HepG2 (cell line): Measurements from ENCODE around the gene SYT8. TPM values are rescaled to one million over a fixed set of nuclear protein-coding genes. Genes with fewer than 3 reads are reported as not detected.

Experiments
- BCL6 ChIP-seq: IDR thresholded peaks from 2 replicates; pipeline ENCODE4 v1.6.1; 2016; ENCODE audit warnings: missing genetic modification reagents, missing compliant biosample characterization
- EEA1 ChIP-seq: sonication (generic); formaldehyde crosslinking; IDR thresholded peaks from 2 replicates; pipeline ENCODE4 v1.5.1; 2020; ENCODE audit warnings: mild to moderate bottlenecking, missing genetic modification reagents, borderline replicate concordance
- ESRRA ChIP-seq: sonication (generic); formaldehyde crosslinking; IDR thresholded peaks from 2 replicates; pipeline ENCODE4 v1.5.1; 2020; ENCODE audit warnings: mild to moderate bottlenecking, low read depth, missing genetic modification reagents
- IKZF4 ChIP-seq: sonication (generic); formaldehyde crosslinking; IDR thresholded peaks from 2 replicates; pipeline ENCODE4 v1.5.1; 2020; ENCODE audit warnings: borderline replicate concordance, mild to moderate bottlenecking, low read depth, missing genetic modification reagents; ENCODE audit errors: not compliant biosample characterization
- SMAD1 ChIP-seq: sonication (generic); formaldehyde crosslinking; IDR thresholded peaks from 2 replicates; pipeline ENCODE4 v1.4.0; 2020; ENCODE audit warnings: missing genetic modification reagents, low read depth, mild to moderate bottlenecking, borderline replicate concordance
- SNAPC2 ChIP-seq: sonication (generic); formaldehyde crosslinking; IDR thresholded peaks from 2 replicates; pipeline ENCODE4 v1.8.1; 2022; ENCODE audit warnings: mild to moderate bottlenecking, missing genetic modification reagents
- ZFYVE20 ChIP-seq: sonication (generic); formaldehyde crosslinking; IDR thresholded peaks from 2 replicates; pipeline ENCODE4 v1.8.0; 2023; ENCODE audit warnings: low read depth, mild to moderate bottlenecking, moderate library complexity, missing genetic modification reagents, borderline replicate concordance
- ZNF24 ChIP-seq: fragments of 450-650 bp; IDR thresholded peaks from 2 replicates; pipeline ENCODE4 v1.6.1; 2017; ENCODE audit warnings: antibody characterized with exemption, mild to moderate bottlenecking
- ZNF263 ChIP-seq: sonication (generic); formaldehyde crosslinking; IDR thresholded peaks from 2 replicates; pipeline ENCODE4 v1.4.0; 2020; ENCODE audit warnings: missing genetic modification reagents
- ZNF33A ChIP-seq: sonication (generic); formaldehyde crosslinking; IDR thresholded peaks from 2 replicates; pipeline ENCODE4 v1.5.1; 2020; ENCODE audit warnings: missing genetic modification reagents, mild to moderate bottlenecking, moderate library complexity, borderline replicate concordance
- ZNF7 ChIP-seq: IDR thresholded peaks from 2 replicates; pipeline ENCODE4 v1.6.1; 2016; ENCODE audit warnings: missing biosample characterization, missing genetic modification reagents
- ZNF747 ChIP-seq: sonication (generic); formaldehyde crosslinking; IDR thresholded peaks from 2 replicates; pipeline ENCODE4 v1.8.1; 2023; ENCODE audit warnings: missing genetic modification reagents, mild to moderate bottlenecking, borderline replicate concordance
- ZNF792 ChIP-seq: IDR thresholded peaks from 2 replicates; pipeline ENCODE4 v1.6.1; 2016
- polyA plus RNA-seq, 8 experiments: library from polyadenylated mRNA; depleted of rRNA in 3 of 8; stranded (reverse) in 7 of 8; unstranded in 1 of 8; fragments of >200 nt; fragmentation: Illumina TruSeq in 4 of 8; extraction: Trizol in 4 of 8; gene quantifications; 2 replicates each; pipeline versions ENCODE4 v1.2.1 to v1.2.3, GENCODE V29; 2011 to 2016; ENCODE audit warnings: low read depth in 4 of 8, missing spikeins in 1 of 8, mixed read lengths in 1 of 8; ENCODE audit not compliant: insufficient read depth in 1 of 8
- total RNA-seq, 5 experiments: library from RNA; depleted of rRNA; stranded (reverse); fragments of >200 nt; fragmentation: Illumina TruSeq; extraction: Trizol; gene quantifications; 2 replicates each; pipeline ENCODE4 v1.2.3, GENCODE V29; 2016; ENCODE audit warnings: low read depth in 1 of 5
- TF ChIP-seq, protein P1 (sequence below): sonication (generic); formaldehyde crosslinking; IDR thresholded peaks from 2 replicates; pipeline ENCODE4 v1.4.0; 2020; ENCODE audit warnings: missing genetic modification reagents, low read depth, mild to moderate bottlenecking, borderline replicate concordance
- TF ChIP-seq, protein P2 (sequence below): sonication (generic); formaldehyde crosslinking; IDR thresholded peaks from 2 replicates; pipeline ENCODE4 v1.5.0; 2020; ENCODE audit warnings: mild to moderate bottlenecking, missing genetic modification reagents, borderline replicate concordance
- TF ChIP-seq, protein P3 (sequence below): sonication (generic); formaldehyde crosslinking; IDR thresholded peaks from 2 replicates; pipeline ENCODE4 v1.4.0; 2020; ENCODE audit warnings: missing genetic modification reagents
- TF ChIP-seq, protein P4 (sequence below): sonication (generic); formaldehyde crosslinking; IDR thresholded peaks from 2 replicates; pipeline ENCODE4 v1.8.0; 2022; ENCODE audit warnings: missing genetic modification reagents, mild to moderate bottlenecking, moderate library complexity, borderline replicate concordance
- TF ChIP-seq, protein P5 (sequence below): sonication (generic); formaldehyde crosslinking; IDR thresholded peaks from 2 replicates; pipeline ENCODE4 v1.8.1; 2023; ENCODE audit warnings: mild to moderate bottlenecking, missing genetic modification reagents

Gene SYT8
- total and polyA plus RNA-seq, 2 of the 13 experiments (the other 11 are each of a cell fraction or from before 2014, with no cell fraction given): 0.60 to 2.3 TPM

DNA sequence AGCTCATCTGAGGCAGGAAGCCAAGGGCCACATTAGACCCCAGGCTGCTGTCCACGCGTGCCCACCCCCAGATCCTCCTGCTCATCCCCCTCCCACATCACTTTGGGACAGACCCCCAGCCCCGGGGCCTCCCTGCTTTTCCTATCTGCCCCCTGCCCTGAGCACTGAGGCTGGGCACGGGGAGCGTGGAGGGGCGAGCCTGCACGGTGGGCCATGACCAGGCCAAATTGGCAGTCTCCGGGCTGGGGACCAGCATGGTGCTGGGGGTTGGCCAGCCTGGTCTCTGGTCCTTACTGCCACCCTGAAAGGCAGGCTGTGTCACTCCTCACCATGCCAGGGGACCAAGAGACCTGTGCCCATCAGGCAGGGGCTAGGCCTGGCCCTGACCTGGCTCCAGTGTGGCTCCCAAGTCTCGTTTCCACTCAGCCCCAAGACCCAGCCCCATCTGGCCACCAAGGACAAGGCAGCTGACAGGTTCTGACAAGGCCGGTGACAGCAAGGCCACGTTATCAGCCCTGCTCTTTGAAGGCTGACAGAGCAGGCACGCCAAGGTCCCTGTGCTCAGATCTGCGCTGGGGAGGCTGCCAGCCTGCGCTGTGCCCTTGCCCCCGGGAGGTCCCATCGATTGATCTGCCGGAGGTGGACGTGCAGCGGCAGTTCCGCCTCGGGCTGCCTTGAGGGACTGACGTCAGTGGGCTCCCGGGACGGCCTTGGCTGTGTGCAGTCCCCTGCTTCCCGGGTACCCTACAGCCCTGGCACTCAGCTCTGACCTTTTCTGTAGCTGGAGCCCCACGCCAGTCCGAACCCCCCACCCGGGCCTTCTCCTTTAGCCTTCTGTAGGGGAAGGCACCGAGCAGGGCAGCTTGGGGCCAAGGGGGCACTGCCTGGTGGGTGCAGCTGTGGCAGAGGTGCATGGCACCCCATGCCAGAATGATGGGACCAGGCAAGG is 7.6 kb downstream of the SYT8 start (continued):
- TF ChIP-seq, protein P1, sequence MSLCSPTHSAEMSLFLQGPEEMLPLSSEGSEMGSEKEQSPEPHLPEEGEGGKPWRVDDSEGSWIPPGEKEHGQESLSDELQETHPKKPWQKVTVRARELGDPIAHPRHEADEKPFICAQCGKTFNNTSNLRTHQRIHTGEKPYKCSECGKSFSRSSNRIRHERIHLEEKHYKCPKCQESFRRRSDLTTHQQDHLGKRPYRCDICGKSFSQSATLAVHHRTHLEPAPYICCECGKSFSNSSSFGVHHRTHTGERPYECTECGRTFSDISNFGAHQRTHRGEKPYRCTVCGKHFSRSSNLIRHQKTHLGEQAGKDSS (CRISPR knock-in tag): peak; percentile 43; the same call in 1 of the 2 replicates
- 0 out of 2 replicates have a peak, but pooled peaks have one; percentile 43 for TF ChIP-seq SNAPC2 (CRISPR knock-in tag)
- TF ChIP-seq ZNF24: no peak
- peak; percentile 72 for TF ChIP-seq ZNF263
- peak; percentile 52; the same call in 1 of the 2 replicates for TF ChIP-seq EEA1 (CRISPR knock-in tag)
- peak; percentile 93 for TF ChIP-seq ZNF33A (CRISPR knock-in tag)
- TF ChIP-seq ZNF747 (CRISPR knock-in tag): peak; percentile 95; the same call in 1 of the 2 replicates
- TF ChIP-seq ZFYVE20 (CRISPR knock-in tag): no peak
- TF ChIP-seq, protein P2, sequence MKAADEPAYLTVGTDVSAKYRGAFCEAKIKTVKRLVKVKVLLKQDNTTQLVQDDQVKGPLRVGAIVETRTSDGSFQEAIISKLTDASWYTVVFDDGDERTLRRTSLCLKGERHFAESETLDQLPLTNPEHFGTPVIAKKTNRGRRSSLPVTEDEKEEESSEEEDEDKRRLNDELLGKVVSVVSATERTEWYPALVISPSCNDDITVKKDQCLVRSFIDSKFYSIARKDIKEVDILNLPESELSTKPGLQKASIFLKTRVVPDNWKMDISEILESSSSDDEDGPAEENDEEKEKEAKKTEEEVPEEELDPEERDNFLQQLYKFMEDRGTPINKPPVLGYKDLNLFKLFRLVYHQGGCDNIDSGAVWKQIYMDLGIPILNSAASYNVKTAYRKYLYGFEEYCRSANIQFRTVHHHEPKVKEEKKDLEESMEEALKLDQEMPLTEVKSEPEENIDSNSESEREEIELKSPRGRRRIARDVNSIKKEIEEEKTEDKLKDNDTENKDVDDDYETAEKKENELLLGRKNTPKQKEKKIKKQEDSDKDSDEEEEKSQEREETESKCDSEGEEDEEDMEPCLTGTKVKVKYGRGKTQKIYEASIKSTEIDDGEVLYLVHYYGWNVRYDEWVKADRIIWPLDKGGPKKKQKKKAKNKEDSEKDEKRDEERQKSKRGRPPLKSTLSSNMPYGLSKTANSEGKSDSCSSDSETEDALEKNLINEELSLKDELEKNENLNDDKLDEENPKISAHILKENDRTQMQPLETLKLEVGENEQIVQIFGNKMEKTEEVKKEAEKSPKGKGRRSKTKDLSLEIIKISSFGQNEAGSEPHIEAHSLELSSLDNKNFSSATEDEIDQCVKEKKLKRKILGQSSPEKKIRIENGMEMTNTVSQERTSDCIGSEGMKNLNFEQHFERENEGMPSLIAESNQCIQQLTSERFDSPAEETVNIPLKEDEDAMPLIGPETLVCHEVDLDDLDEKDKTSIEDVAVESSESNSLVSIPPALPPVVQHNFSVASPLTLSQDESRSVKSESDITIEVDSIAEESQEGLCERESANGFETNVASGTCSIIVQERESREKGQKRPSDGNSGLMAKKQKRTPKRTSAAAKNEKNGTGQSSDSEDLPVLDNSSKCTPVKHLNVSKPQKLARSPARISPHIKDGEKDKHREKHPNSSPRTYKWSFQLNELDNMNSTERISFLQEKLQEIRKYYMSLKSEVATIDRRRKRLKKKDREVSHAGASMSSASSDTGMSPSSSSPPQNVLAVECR (CRISPR knock-in tag): peak; percentile 70
- peak; percentile 80; the same call in 1 of the 2 replicates for TF ChIP-seq SMAD1 (CRISPR knock-in tag)
- TF ChIP-seq IKZF4 (CRISPR knock-in tag): peak; percentile 70
- TF ChIP-seq, protein P3, sequence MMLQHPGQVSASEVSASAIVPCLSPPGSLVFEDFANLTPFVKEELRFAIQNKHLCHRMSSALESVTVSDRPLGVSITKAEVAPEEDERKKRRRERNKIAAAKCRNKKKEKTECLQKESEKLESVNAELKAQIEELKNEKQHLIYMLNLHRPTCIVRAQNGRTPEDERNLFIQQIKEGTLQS: peak; percentile 61; the same call in 1 of the 2 replicates
- peak; percentile 93 for TF ChIP-seq ESRRA (CRISPR knock-in tag)
- no peak for TF ChIP-seq ZNF7
- peak; percentile 81 for TF ChIP-seq BCL6 (CRISPR knock-in tag)
- TF ChIP-seq, protein P4, sequence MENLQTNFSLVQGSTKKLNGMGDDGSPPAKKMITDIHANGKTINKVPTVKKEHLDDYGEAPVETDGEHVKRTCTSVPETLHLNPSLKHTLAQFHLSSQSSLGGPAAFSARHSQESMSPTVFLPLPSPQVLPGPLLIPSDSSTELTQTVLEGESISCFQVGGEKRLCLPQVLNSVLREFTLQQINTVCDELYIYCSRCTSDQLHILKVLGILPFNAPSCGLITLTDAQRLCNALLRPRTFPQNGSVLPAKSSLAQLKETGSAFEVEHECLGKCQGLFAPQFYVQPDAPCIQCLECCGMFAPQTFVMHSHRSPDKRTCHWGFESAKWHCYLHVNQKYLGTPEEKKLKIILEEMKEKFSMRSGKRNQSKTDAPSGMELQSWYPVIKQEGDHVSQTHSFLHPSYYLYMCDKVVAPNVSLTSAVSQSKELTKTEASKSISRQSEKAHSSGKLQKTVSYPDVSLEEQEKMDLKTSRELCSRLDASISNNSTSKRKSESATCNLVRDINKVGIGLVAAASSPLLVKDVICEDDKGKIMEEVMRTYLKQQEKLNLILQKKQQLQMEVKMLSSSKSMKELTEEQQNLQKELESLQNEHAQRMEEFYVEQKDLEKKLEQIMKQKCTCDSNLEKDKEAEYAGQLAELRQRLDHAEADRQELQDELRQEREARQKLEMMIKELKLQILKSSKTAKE (CRISPR knock-in tag): peak; percentile 91; the same call in 1 of the 2 replicates
- TF ChIP-seq, protein P5, sequence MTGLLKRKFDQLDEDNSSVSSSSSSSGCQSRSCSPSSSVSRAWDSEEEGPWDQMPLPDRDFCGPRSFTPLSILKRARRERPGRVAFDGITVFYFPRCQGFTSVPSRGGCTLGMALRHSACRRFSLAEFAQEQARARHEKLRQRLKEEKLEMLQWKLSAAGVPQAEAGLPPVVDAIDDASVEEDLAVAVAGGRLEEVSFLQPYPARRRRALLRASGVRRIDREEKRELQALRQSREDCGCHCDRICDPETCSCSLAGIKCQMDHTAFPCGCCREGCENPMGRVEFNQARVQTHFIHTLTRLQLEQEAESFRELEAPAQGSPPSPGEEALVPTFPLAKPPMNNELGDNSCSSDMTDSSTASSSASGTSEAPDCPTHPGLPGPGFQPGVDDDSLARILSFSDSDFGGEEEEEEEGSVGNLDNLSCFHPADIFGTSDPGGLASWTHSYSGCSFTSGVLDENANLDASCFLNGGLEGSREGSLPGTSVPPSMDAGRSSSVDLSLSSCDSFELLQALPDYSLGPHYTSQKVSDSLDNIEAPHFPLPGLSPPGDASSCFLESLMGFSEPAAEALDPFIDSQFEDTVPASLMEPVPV: peak; percentile 95
- TF ChIP-seq ZNF792 (CRISPR knock-in tag): peak; percentile 87
